Fibroblast of villous mesenchyme (primary cell): Measurements from ENCODE around the gene DPEP3. TPM values are rescaled to one million over a fixed set of nuclear protein-coding genes. Genes with fewer than 3 reads are reported as not detected.
"Not testable (repeated sequence)": the region's sequence is repeated elsewhere in the genome, so short reads cannot be mapped to it uniquely, and the experiment has no call there.

Source experiments
- DNase-seq: peaks from one replicate; pipeline ENCODE4 v3.0.0-alpha.2; 2010; ENCODE audit warnings: low read depth
- H3K4me3 ChIP-seq: 2 replicates; pipeline ENCODE4 v1.5.1; 2011; ENCODE audit warnings: low read depth, mild to moderate bottlenecking, low read length
- total RNA-seq: library from RNA; depleted of rRNA; stranded (reverse); fragments of >200 nt; gene quantifications from 2 replicates; pipeline ENCODE4 v1.2.3, GENCODE V29; 2012
- TF ChIP-seq, protein P1 (sequence below): IDR thresholded peaks from 2 replicates; pipeline ENCODE4 v1.5.1; 2012; ENCODE audit warnings: low read depth, mild to moderate bottlenecking, low read length; ENCODE audit not compliant: insufficient read depth

Gene DPEP3
- total RNA-seq, 1 donor = not detected

DNA sequence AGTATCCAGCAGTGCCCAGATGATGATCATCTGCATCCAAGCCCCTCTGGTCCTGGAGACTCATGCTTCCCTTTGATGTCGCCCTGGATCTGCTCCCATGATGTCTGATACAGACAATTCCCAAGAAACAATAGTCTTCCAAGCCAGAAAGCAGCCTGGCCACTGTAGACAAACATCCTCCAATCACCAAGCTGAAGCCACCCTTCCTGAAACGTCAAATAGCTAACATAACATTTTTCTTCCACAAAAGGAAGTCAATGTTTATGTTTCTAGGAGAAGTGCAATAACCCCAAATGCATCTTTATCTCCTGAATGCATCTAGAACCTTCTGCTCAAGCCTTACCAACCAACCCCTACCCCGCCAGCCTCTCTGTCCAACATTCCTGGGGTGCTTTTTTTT lies 20.2 kb upstream of the DPEP3 start:
- peak; percentile 29 for DNase-seq
- no peak overlapping the region for H3K4me3 ChIP-seq
- TF ChIP-seq, protein P1, sequence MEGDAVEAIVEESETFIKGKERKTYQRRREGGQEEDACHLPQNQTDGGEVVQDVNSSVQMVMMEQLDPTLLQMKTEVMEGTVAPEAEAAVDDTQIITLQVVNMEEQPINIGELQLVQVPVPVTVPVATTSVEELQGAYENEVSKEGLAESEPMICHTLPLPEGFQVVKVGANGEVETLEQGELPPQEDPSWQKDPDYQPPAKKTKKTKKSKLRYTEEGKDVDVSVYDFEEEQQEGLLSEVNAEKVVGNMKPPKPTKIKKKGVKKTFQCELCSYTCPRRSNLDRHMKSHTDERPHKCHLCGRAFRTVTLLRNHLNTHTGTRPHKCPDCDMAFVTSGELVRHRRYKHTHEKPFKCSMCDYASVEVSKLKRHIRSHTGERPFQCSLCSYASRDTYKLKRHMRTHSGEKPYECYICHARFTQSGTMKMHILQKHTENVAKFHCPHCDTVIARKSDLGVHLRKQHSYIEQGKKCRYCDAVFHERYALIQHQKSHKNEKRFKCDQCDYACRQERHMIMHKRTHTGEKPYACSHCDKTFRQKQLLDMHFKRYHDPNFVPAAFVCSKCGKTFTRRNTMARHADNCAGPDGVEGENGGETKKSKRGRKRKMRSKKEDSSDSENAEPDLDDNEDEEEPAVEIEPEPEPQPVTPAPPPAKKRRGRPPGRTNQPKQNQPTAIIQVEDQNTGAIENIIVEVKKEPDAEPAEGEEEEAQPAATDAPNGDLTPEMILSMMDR = no peak

DNA sequence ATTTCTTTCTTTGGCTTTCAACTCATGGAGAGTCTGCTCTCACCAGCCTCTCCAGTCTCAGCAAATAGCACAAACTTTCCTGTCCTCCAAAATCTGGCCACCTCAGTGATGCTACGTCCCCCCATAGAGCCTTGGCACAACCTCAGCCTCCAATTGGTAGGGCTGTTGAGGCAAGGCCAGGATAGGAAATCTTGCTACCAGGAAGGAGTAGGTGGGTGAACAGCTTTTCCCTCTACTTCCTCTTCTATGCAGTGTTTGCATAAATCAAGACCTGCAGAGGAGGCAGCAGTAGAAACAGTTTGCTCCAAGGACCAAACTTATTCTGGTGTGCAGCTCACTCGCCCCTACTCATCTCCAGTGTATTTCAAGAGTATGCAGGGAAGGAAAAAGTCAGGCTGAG lies 19.7 kb upstream of the DPEP3 start:
- TF ChIP-seq, protein P1 = no peak
- DNase-seq = no peak
- H3K4me3 ChIP-seq = no peak overlapping the region

DNA sequence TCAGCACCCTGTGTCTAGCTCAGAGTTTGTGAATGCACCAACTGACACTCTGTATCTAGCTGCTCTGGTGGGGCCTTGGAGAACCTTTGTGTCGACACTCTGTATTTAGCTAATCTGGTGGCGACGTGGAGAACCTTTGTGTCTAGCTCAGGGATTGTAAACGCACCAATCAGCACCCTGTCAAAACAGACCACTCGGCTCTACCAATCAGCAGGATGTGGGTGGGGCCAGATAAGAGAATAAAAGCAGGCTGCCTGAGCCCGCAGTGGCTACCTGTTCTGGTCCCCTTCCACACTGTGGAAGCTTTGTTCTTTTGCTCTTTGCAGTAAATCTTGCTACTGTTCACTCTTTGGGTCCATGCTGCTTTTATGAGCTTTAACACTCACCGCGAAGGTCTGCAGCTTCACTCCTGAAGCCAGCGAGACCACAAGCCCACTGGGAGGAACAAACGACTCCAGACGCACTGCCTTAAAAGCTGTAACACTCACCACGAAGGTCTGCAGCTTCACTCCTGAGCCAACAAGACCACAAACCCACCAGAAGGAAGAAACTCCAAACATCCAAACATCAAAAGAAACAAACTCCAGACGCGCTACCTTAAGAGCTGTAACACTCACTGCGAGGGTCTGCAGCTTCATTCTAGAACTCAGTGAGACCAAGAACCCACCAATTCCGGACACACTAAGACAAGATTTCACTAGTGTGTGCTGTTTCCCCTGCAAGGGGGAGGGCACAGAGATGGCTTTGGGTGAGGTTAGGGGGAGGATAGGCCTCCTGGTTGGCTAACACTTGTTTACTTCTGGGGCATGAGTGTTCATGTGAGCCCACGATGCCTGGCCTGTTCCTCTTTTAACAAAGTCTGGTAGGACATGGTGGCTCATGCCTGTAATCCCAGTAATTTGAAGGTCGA lies 18.7 kb upstream of the DPEP3 start, which contains the start of gene DPEP2:
Gene DPEP2, minus strand, starts transcription at position 706 of the 910 bp plus-strand sequence. CDS start 6,272 bp downstream, outside the sequence.
- DNase-seq, H3K4me3 ChIP-seq: not testable (repeated sequence)

DNA sequence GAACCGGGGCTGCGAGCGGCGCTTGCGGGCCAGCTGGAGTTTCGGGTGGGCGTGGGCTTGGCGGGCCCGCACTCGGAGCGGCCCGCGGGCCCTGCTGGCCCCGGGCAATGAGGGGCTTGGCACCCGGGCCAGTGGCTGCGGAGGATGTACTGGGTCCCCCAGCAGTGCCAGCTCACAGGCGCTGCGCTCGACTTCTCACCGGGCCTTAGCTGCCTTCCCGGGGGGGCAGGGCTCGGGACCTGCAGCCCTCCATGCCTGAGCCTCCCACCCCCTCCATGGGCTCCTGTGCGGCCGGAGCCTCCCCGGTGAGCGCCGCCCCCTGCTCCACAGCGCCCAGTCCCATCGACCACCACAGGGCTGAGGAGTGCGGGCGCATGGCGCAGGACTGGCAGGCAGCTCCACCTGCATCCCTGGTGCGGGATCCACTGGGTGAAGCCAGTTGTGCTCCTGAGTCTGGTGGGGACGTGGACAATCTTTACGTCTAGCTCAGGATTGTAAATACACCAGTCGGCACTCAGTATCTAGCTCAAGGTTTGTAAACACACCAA lies 18.0 kb upstream of the DPEP3 start:
- DNase-seq, H3K4me3 ChIP-seq: not testable (repeated sequence)

DNA sequence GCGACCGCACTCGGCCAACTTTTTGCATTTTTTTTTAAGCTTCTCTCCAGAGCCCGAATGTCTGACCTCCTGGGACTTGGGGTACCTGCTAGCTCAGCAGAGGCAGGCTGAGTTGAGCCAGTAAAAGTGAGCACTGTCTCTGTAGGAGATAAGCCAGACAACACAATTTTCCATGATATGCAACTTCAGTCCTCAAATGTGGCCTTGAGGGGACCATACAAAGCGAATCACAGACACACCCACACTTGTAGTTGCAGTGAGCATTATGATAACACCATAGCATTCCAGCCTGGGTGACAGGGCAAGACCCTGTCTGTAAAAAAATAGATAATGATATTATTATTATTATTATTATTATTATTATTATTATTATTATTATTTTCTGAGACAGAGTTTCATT lies 16.4 kb upstream of the DPEP3 start:
- DNase-seq = no peak
- TF ChIP-seq, protein P1 = no peak
- H3K4me3 ChIP-seq = no peak overlapping the region

DNA sequence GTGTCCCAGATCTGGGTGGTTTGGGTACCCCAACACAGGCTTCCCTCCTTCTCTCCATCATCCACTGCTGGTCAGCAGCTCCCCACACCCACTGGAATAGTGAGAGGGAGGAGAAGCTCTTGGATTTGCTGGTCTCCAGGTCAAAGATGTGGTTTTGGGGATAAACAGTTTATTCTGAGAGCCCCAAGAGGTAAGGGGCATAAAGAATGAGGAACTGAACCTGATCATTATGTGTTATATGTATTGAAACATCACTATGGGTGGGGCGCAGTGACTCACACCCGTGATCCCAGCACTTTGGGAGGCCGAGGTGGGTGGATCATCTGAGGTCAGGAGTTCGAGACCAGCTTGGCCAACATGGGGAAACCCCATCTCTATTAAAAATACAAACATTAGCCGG lies 15.1 kb upstream of the DPEP3 start:
- H3K4me3 ChIP-seq = no peak overlapping the region
- TF ChIP-seq, protein P1 = no peak
- DNase-seq = no peak

DNA sequence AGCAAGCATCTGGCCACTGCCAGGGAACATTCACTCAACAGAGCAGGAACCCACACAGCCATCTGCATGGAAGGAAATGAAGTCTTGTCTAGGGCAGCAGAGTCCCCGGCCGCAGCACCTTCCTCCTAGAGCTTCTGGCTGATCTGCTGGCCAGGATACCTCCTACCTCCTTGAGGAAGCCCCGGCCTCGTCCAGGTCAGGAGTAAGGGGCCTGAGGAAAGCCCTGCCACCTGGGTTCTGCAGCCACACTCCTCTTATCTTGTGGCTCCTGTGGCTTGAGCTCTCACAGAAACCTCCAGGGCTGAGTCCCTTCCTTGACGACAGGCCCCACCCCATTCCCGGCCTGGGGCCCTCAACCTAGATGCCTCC lies 13.7 kb upstream of the DPEP3 start:
- not testable (repeated sequence) for H3K4me3 ChIP-seq, DNase-seq

DNA sequence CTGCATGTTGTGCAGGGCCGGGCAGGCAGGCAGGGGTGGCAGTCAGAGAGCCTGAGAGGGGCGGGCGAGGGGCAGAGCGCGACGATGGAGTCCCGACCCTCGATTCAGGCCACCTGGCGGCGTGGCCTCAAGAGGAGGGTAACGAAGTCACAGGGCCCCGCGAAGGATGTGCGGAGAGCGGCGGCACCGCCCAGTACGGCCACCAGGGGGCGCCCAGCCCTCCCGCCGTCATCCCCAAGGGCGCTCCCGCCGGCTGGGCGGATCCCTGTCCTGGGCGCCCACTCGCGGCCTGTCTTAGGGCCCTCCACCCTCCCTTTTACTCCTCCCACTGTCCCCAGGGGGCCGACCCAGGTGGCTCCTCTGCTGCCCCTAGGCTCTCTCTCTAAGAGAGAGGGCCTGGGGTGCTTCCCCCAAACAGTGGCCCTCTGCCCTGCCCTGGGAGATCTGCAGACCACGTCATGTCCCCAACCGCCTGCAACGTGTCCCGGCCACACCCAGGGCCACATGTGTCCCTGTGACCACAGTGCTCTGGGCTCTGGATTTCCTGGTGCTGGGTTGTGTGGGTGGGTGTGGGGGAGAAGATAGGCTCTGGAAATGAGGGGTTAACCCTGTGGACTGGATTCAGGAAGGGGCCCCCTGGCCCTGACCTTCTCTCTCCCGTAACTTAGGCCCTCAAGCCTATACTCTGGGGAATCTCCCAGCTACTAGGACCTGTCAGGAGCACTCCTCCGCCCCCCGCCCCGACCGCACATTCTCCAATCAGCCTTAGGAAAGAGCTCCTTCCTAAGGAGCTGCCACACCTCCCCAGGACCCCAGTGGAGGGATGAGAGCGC lies 13.1 kb upstream of the DPEP3 start:
- DNase-seq = peak; percentile 66
- TF ChIP-seq, protein P1 = peak; percentile 86
- H3K4me3 ChIP-seq = peak overlapping the region; percentile 14
